Erythroblast (primary cell): Measurements from ENCODE around the gene C2CD4D.

ENCODE experiments used
- DNase-seq, 2 experiments: peaks; one replicate each; lab custom pipeline; 2025; lab: John Stamatoyannopoulos, UW
- GATA1 ChIP-seq: IDR thresholded peaks from 2 replicates; pipeline ENCODE4 v1.6.1; 2011; ENCODE audit warnings: low read depth, mild to moderate bottlenecking, control low read depth, low read length, moderate library complexity
- POLR2A ChIP-seq: IDR thresholded peaks from 2 replicates; pipeline ENCODE4 v1.6.1; 2011; ENCODE audit warnings: mild to moderate bottlenecking, low read length

The C2CD4D gene

DNA sequence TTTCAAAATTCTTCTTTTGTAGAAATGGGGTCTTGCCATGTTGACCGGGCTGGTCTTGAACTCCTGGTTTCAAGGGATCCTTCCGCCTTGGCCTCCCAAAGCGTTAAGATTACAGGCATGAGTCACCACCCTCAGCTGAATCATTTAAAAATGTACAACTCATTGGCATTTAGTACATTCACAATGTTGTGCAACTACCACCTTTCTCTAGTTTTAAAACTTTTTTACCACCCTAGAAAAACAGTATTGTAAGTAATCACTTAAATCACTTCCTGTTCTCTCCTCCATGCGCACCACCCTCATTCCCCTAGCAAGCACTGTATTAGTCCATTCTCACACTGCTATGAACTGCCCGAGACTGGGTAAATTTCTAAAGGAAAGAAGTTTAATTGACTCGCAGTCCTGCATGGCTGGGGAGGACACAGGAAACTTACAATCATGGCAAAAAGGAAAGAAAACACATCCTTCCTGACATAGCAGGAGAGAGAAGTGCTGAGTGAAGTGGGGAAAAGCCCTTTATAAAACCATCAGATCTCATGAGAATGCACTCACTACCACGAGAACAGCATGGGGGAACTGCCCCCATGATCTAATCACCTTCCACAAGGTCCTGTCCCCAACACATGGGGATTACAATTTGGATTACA is 28.3 kb upstream of the C2CD4D start:
- TF ChIP-seq GATA1: no peak
- peak in 1 of 2 experiments; percentile 27 for DNase-seq

DNA sequence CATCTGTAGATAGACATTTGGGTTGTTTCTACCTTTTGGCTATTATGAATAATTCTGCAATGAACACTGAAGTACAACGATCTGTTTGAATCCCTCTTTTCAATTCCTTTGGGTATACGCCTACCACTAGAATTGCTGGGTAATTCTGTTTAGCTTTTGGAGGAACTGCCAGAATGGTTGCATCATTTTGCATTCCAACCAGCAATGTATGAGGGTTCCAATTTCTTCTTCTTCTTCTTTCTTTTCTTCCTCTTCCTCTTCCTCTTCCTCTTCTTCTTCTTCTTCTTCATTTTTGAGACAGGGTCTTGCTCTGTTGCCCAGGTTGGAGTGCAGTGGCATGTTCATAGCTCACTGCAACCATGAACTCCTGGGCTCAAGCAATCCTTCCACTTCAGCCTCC is 27.7 kb upstream of the C2CD4D start:
- no peak for TF ChIP-seq POLR2A
- no peak for TF ChIP-seq GATA1
- DNase-seq: no peak

DNA sequence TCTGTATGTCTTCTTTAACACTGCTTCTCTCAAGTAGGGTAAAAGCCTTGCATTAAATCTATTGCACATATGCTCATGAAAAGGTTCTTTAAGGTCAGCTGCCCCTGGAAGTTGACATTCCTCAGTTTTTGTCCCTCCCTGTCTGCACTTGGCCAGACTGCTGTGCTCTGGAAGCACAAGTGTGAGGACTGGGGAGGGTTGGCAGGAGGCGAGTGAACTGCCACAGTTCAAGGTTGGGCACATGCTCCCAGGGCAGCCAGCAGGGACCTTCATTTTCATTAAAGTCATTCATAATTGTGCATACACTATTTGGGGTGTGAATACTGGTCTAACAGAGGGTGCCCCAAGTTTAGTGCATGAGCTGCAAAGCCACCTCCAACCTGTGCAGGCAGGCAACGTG is 24.8 kb upstream of the C2CD4D start:
- DNase-seq: no peak
- no peak for TF ChIP-seq GATA1
- TF ChIP-seq POLR2A: no peak

DNA sequence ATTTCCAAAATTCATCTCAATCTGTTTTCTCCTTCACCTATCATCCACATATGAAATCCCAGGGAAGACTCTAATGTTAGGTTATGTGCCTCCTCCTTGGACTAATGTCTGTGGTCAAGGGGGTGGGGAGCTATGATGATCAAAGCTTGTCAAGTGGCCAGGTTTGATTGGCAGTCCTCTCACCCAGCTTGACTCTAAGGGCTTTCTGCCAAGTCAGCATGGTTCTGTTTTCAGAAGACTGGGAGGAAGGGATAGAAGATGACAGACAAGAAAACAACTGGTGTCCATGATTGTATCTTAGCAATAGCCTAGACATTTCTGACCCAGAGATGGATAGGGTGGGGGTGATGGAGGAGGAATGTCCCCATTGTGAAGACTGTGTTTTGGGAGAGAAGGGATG is 23.0 kb upstream of the C2CD4D start:
- TF ChIP-seq POLR2A (no peak), GATA1 (no peak)
- DNase-seq: peak; percentile 14 to 44

DNA sequence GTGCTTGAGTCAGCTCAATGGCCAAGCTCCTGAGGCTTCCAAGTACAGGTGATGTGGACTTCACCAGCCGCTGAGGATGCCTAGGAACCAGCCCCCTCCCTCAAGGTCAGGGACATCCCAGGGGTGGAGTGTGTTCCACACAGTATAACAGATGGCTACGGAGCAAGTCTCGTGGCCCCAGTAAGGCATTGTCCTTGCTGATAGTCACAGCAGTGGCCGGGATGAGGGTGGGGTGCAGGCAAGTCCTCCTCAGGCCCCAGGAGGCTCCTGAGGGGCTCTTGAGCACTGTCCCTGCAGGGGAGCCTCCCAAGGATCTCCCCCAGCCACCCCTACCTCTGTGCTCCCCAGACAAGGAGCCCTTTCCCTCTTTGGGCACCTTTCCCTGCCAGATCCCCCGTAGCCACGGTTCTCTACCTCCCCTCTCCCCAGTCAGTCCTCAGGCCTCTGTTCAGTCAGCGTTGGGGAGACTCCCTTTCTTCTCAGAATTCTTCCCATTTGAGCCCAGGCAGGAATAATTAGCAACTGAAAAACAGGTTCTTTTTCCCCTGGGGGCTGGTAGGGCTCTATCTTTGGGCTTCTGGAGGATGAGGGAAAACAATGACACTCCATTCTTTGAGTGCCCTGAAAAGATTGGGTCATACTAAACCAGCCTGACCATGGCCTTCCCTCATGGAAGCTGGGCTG is 21.0 kb upstream of the C2CD4D start:
- TF ChIP-seq POLR2A: no peak
- TF ChIP-seq GATA1: no peak
- no peak for DNase-seq

DNA sequence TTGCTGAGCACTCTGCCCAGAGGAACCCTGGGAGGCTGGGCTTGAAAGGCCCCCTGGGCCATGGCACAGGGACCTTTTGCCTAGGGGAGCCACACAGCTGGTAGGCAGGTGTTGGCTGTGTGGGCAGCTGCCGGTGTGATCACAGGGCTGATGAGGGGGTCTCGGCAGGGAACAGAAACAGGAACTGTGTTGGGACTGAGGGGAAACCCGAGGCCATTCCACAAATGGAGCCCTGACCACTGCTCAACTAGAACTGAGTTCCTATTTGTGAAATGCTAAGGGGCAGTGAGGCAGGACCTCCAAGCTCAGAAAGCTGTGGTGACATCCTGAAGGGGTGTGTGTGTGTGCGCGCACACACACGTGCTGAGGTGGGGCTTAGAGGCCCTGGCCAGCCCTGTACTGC is 20.3 kb upstream of the C2CD4D start:
- no peak for TF ChIP-seq POLR2A
- no peak for DNase-seq

DNA sequence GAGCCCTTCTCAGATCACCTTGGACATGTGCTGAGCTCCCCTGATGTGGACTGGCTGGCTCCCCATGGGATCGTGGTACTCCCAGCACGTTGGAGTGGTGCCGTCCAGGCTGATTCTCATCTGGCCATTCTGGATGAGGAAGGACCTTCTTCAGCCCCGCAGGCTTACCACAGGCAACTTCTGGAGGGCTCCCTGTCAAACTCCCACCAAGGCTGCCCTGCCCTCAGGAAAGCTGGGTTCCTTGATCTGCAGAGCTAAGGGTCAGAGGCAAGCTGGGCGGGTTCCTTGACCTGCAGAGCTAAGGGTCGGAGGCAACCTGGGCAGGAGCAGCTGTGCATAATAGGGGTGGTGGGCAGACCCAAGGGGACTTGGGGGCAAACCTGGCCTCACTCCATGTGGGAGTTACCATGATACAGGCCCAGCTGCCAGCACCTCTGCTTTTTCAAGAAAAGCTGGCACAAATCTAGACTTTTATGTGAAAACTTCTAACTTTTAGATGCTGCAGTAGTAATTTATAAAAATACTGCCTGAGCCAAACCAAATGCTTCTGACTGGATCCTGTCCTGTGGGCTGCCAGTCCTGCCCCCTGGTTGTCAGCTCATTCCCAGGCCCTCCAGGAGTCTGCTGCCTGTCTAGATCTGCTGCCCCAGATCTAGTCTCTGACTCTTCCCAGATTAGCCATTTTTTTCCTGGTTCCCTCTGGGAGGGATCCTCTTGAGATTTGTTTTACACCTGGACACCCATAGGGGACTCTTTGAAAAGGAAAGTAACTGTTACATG is 19.5 kb upstream of the C2CD4D start:
- TF ChIP-seq GATA1 (no peak), POLR2A (no peak)
- no peak for DNase-seq

DNA sequence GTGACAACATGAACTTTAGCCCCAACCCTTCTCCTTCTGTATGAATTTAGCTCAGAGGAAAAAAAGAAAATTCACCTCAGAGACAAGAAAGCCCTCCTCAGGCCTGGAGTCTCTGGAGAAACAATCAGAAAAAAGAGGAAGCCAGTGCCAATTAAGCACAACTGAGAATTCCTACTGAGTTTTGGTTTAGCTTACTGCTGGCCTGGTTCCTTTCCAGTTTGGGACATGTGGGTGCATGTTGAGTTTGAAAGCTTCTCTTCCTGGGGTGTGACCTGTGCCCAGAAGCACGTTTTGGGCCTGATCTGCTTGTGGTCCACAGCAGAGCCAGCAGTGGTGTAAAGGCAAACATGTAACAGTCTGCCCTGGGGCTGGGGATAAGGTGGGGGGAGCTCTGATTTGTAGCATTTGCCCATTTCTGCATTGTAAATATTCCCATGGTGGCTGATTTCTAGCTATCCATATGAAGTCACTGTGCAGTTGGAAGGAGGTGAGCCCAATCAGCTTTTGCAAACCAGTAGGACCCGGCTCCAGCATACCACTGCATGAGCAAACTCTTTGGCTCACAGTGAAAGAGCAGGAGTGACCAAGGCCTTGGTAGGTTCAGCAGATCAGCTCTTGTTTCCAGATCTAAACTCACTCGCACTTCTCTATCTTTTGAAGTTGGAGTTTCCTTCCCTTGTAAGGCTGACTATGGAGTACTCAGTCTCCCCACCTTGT is 18.6 kb upstream of the C2CD4D start:
- TF ChIP-seq GATA1 (no peak), POLR2A (no peak)
- no peak for DNase-seq

DNA sequence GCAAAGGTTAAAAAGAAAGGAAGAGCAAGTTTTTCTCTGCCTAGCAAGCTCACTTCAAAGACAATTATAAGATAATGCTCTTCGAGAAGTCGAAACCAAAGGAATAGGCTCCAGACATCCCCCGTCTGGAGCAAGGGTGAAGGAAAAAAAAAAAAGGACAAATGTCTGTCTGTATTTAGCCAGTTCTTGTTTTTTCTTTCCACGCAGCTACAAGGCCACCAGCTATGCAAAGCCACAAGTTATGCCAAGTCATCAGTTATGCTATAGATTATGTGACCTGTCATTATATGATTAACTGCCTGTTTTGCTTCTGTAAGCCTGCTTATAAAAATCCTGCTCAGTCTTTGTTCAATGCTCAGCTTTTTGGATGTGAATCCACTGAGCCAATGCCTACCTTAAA is 16.3 kb upstream of the C2CD4D start:
- DNase-seq: peak; percentile 59 to 60
- TF ChIP-seq POLR2A: no peak
- TF ChIP-seq GATA1: no peak

DNA sequence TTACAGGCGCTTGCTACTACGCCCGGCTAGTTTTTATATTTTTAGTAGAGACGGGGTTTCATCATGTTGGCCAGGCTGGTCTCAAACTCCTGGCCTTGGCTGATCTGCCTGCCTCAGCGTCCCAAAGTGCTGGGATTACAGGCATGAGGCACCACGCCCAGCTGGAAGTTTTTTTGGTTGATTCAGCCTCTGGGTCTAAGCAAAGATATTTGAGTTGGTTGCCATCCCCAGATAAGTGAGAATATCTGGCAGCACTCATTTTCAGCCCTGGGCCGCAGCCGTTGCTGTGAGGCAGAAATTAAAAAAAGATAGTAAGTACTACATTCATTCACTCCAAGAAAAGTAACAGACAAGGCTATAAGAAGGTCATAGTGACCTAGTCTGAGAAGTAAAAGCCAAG is 15.9 kb upstream of the C2CD4D start:
- peak; percentile 58 to 67 for DNase-seq

DNA sequence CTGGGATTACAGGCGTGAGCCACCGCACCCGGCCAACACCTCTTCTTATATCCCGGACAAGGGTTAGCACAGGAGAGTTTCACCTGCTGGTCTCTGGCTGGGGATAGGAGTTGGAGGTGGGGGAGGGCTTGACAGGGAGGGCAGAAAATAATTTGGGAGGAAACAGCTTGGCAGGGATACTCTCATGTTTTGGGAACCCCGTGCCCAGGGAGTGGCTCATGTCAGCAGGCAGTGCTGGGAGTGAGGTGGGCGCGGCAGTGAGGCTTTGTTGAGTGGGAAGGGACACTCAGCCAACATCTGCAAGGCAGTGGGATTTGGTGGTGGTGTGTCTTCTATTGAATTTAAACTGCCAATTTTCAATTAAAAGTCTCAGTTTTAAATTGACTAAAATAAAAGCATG is 15.0 kb upstream of the C2CD4D start:
- no peak for TF ChIP-seq POLR2A
- no peak for DNase-seq

DNA sequence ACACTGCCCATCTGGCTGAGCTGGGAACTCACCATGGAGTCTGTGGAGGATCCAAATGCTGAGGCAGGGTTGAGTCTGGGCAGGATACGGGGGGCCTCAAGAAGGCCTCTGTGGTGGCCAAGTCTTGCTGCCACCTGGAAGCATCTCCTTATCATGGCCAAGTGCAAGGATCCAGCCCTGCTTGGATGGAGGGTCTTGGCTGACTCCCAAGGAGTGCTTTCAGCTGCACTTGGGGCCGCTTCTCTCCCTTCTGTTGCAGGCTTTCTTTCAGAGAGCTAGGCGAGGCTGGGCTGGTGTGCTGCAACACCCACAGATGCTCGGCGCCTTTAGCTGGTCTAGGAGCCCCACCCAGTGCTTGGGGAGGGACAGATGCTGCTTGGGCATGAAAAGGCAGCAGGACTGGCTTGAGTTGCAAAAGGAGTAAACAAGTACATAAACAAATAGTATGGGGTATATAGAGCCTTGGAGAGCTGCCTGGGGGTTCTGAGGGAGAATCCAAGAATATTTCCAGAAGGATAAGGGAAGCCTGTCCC is 13.9 kb upstream of the C2CD4D start, which contains the start of gene THEM5:
Gene THEM5 (minus strand): TSS at position 302 of the 533 bp plus-strand sequence. CDS start 147 bp downstream, at position 155.
- TF ChIP-seq GATA1 (no peak), POLR2A (no peak)
- DNase-seq: peak; percentile 56 to 62

DNA sequence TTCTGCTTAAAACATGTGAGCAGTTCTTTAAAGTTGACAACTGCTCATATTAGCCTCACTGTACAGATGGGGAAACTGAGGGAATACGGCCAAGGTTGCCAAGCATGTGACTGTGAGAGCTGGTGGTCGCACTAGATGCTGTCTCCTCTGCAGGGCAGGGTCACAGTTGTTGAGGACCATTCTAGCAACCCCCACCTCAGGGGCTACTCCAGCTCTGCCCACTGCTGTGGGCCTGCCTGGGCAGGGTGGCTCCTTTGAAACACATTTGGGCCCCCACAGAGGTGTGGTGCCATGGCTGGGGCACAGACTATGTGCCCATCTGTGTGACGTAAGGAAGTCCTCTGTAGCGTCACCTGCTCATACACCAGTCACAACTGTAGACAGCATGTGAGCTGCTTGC is 13.1 kb upstream of the C2CD4D start:
- DNase-seq: no peak
- TF ChIP-seq POLR2A (no peak), GATA1 (no peak)
